Sigmoid colon (tissue), 7 donors: Measurements from ENCODE around the gene PHB1. TPM values are rescaled to one million over a fixed set of nuclear protein-coding genes. Genes with fewer than 3 reads are reported as not detected.
A peak's percentile ranks its signal among the peaks of the same experiment; 100 is the strongest.

Experiments
- DNase-seq: peaks from one replicate; pipeline ENCODE4 v3.0.0-alpha.2; 2019
- H3K27ac ChIP-seq, 4 donors: fragments of 200-600 bp; sonication (generic); one replicate each; pipeline ENCODE4 v1.5.1; 2016 to 2019; ENCODE audit warnings: mild to moderate bottlenecking in 1 of 4
- H3K27me3 ChIP-seq, 3 donors: fragments of 200-600 bp; sonication (generic); one replicate each; pipeline ENCODE4 v1.5.1; 2019; ENCODE audit warnings: mild to moderate bottlenecking in 1 of 3
- H3K36me3 ChIP-seq, 4 donors: fragments of 200-600 bp; sonication (generic); one replicate each; pipeline ENCODE4 v1.5.1; 2016 to 2019
- H3K4me1 ChIP-seq, 4 donors: fragments of 200-600 bp; sonication (generic); one replicate each; pipeline ENCODE4 v1.5.1; 2017 to 2019
- H3K4me3 ChIP-seq, 4 donors: fragments of 200-600 bp; sonication (generic); one replicate each; pipeline ENCODE4 v1.5.1; 2017 to 2019; ENCODE audit warnings: mild to moderate bottlenecking in 2 of 4, moderate library complexity in 1 of 4
- H3K9me3 ChIP-seq, 4 donors: fragments of 200-600 bp in 3 of 4; sonication (generic) in 3 of 4; one replicate each; pipeline versions ENCODE4 v1.5.1 to v1.6.1; 2013 to 2019
- EP300 ChIP-seq, 4 donors: sonication (generic); formaldehyde crosslinking; IDR thresholded peaks; one replicate each; pipeline ENCODE4 v1.6.1; 2017; ENCODE audit warnings: antibody characterized with exemption in 4 of 4
- POLR2A ChIP-seq, 2 donors: fragments of 450-650 bp; IDR thresholded peaks; one replicate each; pipeline ENCODE4 v1.6.1; 2016; ENCODE audit warnings: antibody characterized with exemption in 2 of 2, mild to moderate bottlenecking in 2 of 2, moderate library complexity in 2 of 2
- POLR2AphosphoS5 ChIP-seq, 4 donors: sonication (generic); formaldehyde crosslinking; IDR thresholded peaks; one replicate each; pipeline ENCODE4 v1.6.1; 2017; ENCODE audit warnings: antibody characterized with exemption in 4 of 4
- WGBS, 2 donors: extraction: QIAGEN DNeasy Blood & Tissue Kit; methylation state at CpG; one replicate each; pipeline ENCODE4 v1.1.7; 2013; 5-methylcytosine and 5-hydroxymethylcytosine counted together
- intact Hi-C: fragments of 100-400 bp; cut with DNase I; formaldehyde crosslinking; loops from one replicate; pipeline ENCODE4 v1.15.1; 2023
- polyA plus RNA-seq, 3 donors: library from polyadenylated mRNA; stranded (reverse); fragments of 200-250 nt; gene quantifications; one replicate each; pipeline ENCODE4 v1.2.3, GENCODE V29; 2013
- total RNA-seq, 4 donors: library from RNA; depleted of rRNA; stranded (reverse); fragments of >200 nt; gene quantifications; one replicate each; pipeline ENCODE4 v1.1.0, GENCODE V29; 2016
- TF ChIP-seq, protein P1 (sequence below), 4 experiments: fragments of 450-650 bp in 3 of 4; fragments of 200-600 bp in 1 of 4; IDR thresholded peaks; one replicate each; pipeline ENCODE4 v1.5.1; 2016 to 2019; ENCODE audit warnings: antibody characterized with exemption in 4 of 4, mild to moderate bottlenecking in 3 of 4, moderate library complexity in 2 of 4
- donor health status: healthy with polysubstance abuse.
- donor health status: Bipolar disorder and iron deficiency.
- donor health status: healthy.

PHB1 gene
- total and polyA plus RNA-seq, 7 donors = 70.9 to 279 (median 105) TPM

DNA sequence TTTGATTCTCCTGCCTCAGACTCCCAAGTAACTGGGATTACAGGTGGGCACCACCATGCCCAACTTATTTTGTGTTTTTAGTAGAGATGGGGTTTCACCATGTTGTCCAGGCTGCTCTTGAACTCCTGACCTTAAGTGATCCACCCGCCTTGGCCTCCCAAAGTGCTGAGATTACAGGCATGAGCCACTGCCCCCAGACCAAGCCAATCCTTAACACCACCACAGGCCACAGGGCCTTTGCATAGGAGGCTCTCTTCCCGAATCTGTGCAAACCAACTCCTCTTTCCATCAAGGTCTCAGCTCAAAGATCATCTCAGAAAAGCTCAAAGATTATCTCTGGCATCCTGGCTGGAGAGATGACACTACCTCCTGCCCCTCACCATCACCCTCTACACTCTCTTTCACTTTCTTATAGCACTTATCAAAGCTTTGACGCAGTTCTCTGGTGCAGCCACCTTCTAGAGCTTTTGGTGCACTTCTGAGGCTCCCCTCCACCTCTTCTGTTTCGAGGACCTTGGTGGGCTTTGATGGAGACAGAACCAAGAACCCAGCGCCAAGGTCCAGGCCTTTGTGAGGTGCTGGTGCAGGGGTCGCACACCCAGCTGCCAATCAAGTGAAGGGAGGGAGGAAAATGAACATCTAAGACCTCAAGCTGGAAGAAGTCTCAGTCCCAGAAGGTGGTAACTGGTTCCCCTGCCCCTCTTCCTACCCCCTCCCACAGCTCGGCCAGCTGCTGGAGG lies 23.2 kb upstream of the PHB1 start:
- Histone ChIP-seq H3K36me3 (no peaks in the 10 kb centered on the region), H3K4me3 (no peak overlapping the region), H3K27me3 (peaks cover 8 to 38% (median 25%) of the 10 kb centered on the region in 3 donors), H3K9me3 (no peaks in the 10 kb centered on the region), H3K4me1 (peaks cover 0 to 5% (median 0%) of the 10 kb centered on the region in 4 donors), H3K27ac (no peak overlapping the region)
- 64 to 77% methylated on average over 7 of the region's 7 CpGs for WGBS, 2 donors
- DNase-seq = no peak
- intact Hi-C loops = no loop called here
- no peak for TF ChIP-seq POLR2AphosphoS5 (IDR thresholded peaks at IDR 0.05)
- no peak for TF ChIP-seq POLR2A (IDR thresholded peaks at IDR 0.05)
- TF ChIP-seq, protein P1, sequence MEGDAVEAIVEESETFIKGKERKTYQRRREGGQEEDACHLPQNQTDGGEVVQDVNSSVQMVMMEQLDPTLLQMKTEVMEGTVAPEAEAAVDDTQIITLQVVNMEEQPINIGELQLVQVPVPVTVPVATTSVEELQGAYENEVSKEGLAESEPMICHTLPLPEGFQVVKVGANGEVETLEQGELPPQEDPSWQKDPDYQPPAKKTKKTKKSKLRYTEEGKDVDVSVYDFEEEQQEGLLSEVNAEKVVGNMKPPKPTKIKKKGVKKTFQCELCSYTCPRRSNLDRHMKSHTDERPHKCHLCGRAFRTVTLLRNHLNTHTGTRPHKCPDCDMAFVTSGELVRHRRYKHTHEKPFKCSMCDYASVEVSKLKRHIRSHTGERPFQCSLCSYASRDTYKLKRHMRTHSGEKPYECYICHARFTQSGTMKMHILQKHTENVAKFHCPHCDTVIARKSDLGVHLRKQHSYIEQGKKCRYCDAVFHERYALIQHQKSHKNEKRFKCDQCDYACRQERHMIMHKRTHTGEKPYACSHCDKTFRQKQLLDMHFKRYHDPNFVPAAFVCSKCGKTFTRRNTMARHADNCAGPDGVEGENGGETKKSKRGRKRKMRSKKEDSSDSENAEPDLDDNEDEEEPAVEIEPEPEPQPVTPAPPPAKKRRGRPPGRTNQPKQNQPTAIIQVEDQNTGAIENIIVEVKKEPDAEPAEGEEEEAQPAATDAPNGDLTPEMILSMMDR (IDR thresholded peaks at IDR 0.05) = no peak
- TF ChIP-seq EP300 (IDR thresholded peaks at IDR 0.05) = no peak

DNA sequence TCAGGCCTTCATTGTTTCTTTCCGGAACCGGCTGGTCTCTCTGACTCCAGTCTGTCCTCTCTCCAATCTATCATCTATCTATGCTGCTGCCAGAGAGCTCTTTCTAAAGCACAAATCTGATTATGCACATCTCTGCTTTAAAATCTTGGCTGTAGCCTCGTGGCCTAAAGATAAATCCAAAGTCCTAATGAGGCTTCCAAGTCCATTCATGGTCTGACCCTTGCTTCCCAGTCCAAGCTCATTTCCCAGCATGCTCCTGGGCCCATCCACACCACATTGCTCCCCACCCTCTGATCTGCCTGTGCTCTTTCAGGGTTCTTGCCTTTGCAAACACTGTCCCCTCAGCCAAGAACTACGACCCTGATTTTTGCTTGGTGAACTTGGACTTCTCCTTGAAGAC lies 21.5 kb upstream of the PHB1 start:
- Histone ChIP-seq H3K9me3 (no peaks in the 10 kb centered on the region), H3K27me3 (peaks cover 8 to 28% (median 25%) of the 10 kb centered on the region in 3 donors), H3K4me3 (no peak overlapping the region), H3K27ac (no peak overlapping the region), H3K4me1 (peaks cover 0 to 5% (median 0%) of the 10 kb centered on the region in 4 donors), H3K36me3 (no peaks in the 10 kb centered on the region)
- WGBS, 2 donors = 75 to 81% methylated on average over 4 of the region's 4 CpGs
- intact Hi-C loops = no loop called here
- TF ChIP-seq POLR2A (IDR thresholded peaks at IDR 0.05) (no peak), POLR2AphosphoS5 (IDR thresholded peaks at IDR 0.05) (no peak), EP300 (IDR thresholded peaks at IDR 0.05) (no peak)
- TF ChIP-seq, protein P1 (IDR thresholded peaks at IDR 0.05) = no peak
- DNase-seq = no peak

DNA sequence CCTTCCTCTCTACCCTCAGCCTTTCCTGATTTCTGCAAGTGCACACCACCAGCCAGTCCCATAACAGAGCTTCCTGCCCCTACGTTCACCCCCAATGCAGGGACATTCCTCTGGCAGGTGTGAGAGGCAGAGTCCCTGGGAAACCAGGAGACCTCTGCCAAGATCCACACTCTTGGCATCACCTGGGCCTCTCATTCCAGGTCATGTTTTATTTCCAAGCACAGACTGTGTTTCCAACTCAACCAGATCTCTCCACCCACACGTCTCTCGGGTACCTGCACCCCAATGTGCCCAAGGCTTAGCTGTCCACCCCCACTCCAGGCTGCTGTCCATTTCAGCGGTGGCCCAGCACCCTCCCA lies 21.0 kb upstream of the PHB1 start:
- Histone ChIP-seq H3K4me3 (no peak overlapping the region), H3K27me3 (peaks cover 8 to 25% (median 25%) of the 10 kb centered on the region in 3 donors), H3K9me3 (no peaks in the 10 kb centered on the region), H3K36me3 (no peaks in the 10 kb centered on the region), H3K4me1 (peaks cover 0 to 5% (median 0%) of the 10 kb centered on the region in 4 donors), H3K27ac (no peak overlapping the region)
- DNase-seq = no peak
- intact Hi-C loops = loop anchor here (1.0 to 2.0 kb wide), 3 partner anchors 61 to 121 kb away; no protein-coding TSS in a partner anchor
- 55 to 70% methylated on average over 4 of the region's 4 CpGs for WGBS, 2 donors
- TF ChIP-seq EP300 (IDR thresholded peaks at IDR 0.05) (no peak), POLR2A (IDR thresholded peaks at IDR 0.05) (no peak), POLR2AphosphoS5 (IDR thresholded peaks at IDR 0.05) (no peak)
- TF ChIP-seq, protein P1 (IDR thresholded peaks at IDR 0.05) = no peak

DNA sequence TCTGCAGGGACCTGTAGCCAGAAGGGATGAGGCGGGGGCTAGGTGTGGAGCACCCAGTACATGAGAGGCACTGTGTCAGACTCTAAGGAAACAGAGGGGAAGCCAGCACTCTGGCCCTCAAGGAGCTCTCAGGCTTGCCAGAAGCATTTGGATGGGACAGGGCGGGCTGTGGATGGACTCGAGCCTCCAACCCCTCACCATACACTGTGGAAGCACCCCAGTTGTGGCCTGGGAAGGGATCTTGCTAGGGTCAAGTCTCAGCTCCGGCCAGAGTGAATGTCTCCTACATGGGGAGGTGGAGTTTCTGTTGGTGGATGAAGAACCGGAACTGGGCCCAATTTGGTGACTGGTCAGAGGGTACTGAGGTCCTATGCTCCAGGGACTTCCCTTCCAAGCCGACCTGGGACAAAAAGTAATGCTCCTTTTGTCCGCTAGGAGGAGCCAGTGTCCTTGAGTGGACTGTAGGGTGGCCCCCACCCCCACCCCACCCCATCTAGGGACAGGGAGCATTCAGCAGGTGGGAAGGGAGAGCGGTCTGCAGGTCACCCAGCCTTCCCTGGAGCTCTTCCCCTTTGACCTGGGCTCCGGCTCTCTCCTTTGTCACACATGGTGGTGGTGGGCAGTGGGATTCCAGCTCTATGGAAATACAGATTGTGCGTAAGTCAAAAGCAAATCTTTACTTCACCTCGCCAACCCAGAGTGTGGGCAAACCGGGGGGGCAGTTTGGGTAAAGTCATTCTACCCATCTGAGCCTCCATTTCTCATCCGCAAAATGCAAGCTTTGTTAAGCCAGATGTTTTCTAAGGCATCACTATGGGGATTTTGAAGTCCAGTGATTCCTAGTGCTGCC lies 20.4 kb upstream of the PHB1 start:
- TF ChIP-seq POLR2A (IDR thresholded peaks at IDR 0.05) = no peak
- TF ChIP-seq, protein P1 (IDR thresholded peaks at IDR 0.05) = peak in 3 of 4 experiments; percentile 47 to 73 (median 61)
- DNase-seq = no peak

More for the DNA sequence above, 20.4 kb upstream of the PHB1 start:
- Histone ChIP-seq H3K27ac (no peak overlapping the region), H3K27me3 (peaks cover 8 to 19% (median 19%) of the 10 kb centered on the region in 3 donors), H3K36me3 (no peaks in the 10 kb centered on the region), H3K4me3 (no peak overlapping the region), H3K4me1 (peaks cover 0 to 5% (median 0%) of the 10 kb centered on the region in 4 donors), H3K9me3 (no peaks in the 10 kb centered on the region)
- intact Hi-C loops = loop anchor here (1.0 to 2.0 kb wide), 3 partner anchors 61 to 121 kb away; no protein-coding TSS in a partner anchor
- 54 to 62% methylated on average over 13 of the region's 13 CpGs for WGBS, 2 donors
